GM18861 (cell line): Measurements from ENCODE around the gene ASB18.

ENCODE experiments used
- ATAC-seq: cut with Tn5 transposase; IDR thresholded peaks from one replicate; pipeline ENCODE4 v1.9.1; 2021; ENCODE audit not compliant: unreplicated experiment

Gene ASB18

DNA sequence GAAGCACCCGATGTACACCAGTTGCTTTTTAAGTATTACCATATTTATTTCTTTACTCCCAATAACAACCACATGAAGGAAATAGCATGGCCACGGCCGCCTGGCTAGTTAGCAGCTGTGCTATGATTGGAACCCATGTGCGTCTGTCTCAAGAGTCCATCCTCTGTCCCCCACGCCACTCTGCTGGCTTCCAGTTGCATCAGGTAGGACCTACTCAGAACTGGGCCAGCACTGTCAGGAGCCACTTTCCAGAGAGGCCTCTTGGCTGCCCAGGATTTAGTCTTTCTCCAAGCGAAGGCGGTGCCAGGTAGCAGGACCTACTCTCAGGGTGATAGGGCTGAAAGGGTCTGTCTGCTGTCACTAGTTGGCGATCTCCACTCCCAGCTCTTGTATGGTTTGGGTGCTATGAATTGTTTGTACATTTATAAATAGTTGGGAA is 22.1 kb downstream of the ASB18 start:
- no peak for ATAC-seq

DNA sequence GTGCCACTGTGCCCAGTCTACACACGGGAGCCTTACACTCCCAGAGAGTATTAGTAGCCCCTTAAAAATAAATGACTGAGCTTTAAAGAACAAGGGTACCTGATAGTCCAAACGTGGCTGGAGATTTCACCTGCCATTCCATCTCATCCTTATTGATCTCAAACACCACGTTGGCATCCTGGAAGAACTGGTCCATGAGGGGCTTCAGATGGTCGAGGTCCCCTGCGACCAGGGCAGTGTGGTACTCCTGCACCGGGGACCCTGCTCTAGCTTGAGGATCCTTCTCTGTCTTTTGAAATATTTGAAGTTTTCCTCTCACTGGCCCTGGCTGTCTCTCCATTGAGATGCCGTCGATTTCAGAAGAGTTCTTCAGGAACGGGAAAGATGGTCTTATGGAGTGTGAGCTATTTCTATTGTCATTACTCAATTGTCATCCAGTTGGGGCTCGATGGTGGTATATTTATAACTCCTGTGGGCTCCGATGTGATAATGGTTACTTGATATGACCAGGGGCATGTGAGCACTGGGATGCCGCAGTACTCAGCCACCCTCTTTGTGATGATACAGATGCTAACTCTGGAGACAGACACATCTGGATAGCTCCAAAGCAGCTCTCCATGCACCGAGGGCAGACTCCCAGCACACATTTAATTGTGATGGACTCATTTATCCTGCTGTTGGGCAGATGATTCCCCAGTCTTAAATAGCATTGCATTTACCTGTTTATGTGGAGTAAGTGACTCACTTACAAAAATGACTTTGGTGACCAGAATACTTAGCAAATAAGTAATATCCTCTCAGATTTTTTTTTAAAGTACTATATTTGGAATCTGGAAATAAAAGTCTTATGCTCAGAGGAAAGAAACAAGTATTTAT is 22.8 kb downstream of the ASB18 start:
- no peak for ATAC-seq

DNA sequence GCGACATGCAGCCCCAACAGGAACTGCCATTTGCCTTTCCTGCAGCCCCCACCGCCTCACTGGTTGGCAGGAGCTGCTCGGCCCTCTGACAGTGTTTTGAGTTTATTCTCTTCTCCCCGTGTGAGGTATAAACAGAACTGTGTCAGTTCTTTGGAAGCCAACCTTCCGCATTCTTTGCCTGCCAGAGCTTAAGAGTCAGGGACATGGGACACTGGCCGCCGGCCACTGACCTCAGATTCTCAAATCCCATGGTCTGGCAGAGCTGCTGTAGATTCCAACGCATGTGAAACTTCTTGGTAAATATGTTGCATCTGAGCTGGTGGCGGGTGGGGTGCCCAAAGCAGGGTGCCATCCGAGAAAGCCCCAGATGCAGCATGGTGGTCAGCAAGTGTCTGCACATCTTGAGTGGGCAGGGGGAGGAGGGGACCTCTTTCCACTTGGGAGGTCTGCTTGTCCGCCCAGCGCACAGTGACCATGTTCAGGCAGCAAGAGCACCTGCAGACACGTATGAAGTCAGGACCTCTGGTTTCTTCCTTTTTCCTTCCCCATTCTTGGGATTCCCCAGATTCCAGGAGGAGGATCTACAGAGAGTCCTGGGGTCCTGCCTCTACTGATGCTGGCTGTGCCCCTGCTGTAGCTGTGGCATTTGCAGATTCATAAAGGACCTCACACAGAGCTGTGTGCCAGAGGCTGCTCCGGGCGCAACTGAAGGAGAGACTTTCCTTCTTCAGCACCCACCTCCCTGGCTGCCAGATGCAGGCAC is 23.8 kb downstream of the ASB18 start:
- ATAC-seq = no peak

DNA sequence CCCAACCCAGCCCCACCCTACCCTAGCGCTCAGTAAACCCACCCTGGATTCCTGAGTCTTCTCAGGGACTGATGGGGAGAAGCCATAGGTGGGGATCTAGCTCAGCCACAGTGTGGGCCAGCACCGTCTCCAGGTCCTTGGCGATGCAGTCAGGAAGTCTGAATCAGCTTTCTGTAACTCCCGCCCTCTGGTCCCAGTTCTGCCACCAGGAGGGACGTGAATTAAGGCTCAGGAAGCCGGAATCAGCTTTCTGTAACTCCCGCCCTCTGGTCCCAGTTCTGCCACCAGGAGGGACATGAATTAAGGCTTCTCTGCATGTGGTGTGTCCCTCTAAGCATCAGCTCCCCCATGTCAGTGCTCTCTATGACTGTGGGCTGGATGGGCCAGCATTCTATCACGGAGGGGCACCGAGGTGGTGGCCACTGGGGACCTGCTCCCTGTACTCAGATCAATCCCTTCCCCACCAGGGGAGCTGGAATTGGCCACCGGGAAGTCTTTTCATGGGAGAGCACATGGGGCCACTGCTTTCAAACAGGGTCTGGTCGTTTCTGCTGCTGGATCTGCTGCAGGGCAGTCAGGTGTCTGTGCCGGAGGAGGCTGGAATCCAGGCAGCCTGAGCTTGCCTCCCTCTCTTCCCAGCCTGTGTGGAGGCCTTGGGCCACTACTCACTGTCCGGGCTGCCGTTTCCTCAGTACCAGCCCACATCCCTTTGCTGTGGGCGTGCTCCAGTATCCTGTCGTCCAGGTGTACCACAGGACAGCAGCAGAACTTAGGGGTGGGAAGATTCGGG is 24.7 kb downstream of the ASB18 start:
- ATAC-seq = no peak

DNA sequence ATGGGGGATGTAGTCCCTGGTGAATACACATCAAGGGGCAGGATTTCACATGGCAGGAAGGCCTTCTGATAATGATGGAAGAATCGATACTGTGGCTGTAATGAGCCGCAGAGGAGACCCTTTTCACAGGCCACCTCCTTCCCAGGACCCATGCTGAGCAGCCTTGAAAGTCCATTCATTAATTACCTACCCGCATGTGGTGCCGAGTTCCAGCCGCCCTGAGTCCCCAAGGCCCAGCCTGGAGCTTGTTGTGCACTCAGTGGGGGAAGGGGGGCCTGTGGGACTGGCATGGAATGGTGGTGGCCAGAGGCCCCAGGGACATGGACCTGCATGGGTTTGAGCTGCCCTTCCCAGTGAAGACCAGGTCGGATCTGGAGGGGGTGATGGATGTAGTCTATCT is 25.5 kb downstream of the ASB18 start:
- no peak for ATAC-seq

DNA sequence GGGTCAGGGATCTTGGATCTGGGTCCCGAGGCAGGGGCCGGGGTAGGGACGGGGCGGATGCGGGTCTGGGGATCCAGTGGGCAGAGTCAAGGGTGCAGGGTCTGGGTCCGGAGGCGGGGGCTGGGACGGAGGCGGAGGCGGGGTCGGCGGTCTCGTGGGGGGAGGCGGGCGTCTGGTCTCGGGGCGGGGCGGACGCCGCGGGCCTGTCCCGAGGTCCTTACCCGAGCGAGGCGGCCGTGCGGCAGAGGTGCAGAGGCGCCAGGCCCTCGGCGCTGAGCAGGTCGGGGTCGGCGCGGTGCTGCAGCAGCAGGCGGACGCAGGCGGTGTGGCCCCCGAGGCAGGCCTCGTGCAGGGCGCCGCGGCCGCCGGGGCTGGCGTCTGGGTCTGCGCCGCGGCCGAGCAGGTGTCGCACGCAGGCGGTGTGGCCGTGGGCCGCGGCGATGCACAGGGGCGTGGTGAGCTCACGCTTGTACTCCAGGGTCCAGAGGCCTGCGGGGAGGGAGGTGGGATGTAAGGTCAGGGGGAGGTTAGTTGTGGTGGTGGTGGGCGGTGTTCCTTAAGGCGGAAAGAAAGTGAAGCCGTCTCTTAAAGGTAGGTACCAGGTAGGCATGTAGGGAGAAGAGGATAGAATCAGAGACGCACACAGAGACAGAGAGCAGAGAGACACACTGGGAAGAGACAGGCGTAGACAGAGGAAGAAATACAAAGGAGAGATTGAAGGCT is 26.6 kb downstream of the ASB18 start:
- ATAC-seq = no peak

DNA sequence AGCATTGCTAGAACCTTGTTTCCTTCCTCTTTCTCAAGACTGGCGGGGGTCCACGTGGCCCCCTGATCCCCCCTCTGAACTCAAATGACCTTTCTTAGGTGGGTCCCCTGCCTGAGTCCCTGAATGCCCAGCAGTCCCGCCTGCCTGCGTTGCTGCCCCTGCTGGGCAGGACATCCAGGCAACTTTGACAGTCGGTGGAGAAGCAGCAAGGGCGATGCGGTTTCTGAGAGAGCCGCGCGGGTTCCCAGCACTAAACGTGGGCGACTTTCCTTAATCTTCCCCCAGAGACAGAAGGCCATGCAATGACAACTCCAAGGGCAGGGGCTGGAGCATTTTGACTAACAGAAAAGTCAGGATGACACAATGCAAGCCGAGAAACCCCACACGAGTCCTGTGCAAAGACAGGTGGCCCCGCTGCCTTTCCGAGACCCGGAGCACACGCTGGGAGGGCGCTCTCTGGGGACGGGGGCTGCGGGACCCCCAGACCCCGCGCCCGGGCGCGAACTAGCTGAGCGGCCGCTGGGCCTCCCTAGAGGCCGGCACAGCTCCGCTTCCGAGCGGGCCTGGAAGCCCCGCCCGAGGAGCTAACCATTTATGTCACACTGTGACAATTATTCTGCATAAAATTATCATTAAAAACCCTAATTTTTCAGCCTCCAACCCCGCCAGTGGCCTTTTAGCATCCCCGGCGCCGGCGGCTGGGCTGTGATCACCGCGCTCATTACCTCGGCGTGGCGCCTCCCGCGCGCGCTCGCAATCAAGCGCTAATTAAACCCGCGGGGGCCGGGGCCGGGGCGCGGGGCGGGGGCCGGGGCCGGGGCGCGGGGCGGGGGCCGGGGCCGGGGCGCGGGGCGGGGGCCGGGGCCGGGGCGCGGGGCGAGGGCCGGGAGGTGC is 27.4 kb downstream of the ASB18 start:
- ATAC-seq = no peak

DNA sequence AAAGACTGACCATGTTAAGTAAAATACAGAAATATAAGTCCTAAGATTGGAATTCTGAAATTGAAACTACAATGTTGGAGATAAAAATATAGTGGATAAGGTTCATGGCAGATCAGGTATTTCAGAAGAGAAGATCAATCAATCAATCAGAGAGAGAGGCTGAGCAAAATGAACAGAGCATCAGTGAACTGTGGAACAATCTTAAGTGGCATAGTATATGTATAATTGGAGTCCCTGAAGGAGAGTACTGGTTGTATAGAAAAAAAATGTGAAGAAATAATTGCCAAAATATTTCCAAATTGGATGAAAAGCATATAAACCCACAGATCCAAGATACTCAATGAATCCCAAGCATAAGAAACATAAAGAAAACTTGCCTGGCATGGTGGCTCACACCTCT is 35.0 kb downstream of the ASB18 start:
- no peak for ATAC-seq

DNA sequence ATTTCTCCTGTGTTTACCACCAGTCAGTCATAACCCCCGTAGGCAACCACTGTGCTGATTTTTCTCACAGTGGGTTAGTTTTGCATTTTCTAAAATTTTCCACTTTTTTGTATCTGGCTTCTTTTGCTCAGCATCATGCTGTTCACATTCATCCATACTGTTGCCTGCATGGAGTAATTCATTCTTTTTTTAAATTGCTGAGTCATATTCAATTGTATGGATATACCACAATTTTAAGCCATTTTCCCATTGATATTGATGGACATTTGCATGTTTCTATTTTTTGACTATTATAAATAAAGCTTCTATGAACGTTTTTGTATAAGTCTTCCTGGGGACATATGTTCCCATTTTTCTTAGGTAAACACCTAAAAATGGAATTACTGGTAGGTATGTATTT is 40.5 kb downstream of the ASB18 start:
- ATAC-seq = no peak

DNA sequence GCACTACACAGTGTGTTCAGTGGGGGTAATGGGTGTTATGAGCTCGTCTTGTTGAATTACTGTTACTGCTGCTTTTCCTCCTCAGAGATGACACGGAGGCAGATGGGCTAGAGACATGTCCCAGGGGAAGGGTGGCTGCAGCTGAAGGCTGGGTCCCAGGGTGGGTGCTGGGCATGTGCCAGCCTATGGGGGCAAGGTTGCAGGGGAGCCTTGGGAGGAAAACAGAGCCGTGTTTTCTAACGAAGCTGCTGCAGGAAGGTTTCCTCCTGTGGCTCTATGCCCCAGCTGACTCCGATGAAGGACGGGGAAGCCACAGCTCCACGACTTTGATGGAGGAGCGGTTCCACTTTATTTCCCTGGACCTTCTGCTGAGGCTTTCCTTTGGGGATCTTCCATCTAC is 42.4 kb downstream of the ASB18 start:
- no peak for ATAC-seq

DNA sequence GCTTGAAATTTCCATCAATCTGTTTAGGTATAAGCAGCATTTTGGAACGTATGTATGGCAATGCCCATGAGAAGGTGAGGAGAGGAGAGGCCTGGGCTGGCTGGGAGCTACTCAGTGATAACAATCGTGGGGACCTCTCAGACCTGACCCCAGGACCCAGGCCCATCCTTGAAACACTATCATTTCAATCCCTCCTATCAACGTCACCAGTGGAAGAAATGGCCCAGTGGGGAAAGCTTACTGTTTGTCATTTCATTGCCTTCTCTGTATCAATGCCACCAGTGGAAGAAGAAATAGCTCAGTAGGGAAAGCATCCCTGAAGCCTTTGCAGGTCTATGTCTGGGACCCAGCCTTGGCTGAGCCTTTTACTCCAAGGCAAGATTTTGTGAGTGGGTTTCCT is 44.8 kb downstream of the ASB18 start:
- no peak for ATAC-seq

DNA sequence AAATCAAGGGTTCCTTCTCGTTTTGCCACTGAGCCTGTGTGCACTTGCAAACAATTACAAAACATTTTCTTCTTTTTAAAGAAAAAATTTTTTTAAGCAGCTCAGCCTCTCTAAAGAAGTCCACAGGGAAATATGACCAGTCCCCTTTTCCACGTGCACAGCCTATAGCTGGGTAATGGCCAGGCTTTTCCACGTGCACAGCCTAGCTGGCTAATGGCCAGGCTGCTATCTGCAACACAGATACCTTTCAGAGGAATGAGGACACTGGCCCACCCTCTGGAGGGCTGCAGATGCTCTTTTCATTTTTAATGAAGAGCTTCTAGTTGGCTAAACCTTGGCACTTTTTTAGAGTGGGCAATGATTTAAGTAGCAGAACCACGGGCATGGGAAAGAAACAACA is 46.3 kb downstream of the ASB18 start:
- ATAC-seq = no peak

DNA sequence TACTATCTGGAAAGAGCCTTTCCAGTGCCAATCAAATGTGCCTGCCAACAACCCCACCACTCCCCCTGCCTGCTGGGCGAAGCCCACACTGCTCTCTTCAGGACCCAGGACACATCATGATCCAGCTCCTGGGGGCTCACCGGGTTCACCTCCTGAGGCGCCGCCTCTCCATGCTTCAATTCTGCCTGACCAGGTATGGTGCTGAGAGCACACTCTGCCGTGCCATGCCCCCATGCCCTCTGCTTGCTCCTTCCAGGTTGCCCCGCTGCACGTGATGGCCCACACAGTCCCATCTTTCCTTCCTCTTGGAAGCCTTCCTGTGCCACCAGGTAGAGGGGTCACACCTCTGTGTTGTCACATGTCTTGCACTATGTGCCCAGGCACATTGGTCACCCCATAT is 47.5 kb downstream of the ASB18 start:
- ATAC-seq = no peak

DNA sequence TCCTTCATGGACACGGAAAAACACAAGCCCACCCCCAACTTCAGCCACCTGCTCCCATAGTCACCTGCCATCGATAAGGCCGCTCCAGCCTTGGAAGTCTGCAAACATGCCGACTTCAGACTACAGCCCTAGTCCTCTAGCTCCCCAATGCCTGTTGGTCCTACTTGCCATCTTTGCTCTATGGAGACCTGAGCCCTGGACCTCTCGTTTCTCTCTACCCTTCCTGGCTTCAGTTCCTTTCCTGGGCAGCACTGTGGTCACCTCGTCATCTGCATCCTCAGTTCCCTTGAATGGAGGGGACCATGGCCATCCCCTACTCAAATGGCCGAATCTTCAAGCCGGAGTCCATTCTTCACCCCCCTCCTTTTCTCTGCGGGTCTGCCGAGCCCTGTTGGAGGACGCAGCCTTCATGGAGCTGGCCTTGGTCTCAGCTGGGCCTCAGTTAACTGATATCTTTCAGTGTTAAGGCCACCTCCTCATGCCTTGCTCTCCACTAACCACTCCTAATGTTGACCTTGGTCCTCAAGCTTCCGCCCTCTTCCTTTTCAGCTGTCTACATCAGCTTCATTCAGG is 48.4 kb downstream of the ASB18 start:
- no peak for ATAC-seq

DNA sequence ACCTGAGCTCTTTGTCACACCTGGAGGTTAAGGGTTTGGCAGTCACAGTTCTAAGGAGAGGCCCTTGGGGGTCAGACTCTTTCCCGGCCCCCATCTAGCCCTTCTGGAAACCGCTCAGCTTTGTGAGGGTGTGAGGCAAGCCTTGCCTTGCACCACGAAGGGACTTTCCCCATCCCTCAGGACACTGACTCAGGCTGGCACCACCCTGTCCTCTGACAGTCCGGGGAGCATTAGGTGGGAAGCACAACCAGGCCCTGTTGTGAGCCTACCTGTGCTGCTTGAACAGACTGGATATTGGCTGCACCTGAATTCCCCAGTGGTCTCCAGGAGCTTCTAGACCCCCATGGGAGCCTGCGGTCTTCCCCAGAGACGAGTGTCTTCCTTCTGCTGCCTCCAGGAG is 49.0 kb downstream of the ASB18 start:
- ATAC-seq = no peak

DNA sequence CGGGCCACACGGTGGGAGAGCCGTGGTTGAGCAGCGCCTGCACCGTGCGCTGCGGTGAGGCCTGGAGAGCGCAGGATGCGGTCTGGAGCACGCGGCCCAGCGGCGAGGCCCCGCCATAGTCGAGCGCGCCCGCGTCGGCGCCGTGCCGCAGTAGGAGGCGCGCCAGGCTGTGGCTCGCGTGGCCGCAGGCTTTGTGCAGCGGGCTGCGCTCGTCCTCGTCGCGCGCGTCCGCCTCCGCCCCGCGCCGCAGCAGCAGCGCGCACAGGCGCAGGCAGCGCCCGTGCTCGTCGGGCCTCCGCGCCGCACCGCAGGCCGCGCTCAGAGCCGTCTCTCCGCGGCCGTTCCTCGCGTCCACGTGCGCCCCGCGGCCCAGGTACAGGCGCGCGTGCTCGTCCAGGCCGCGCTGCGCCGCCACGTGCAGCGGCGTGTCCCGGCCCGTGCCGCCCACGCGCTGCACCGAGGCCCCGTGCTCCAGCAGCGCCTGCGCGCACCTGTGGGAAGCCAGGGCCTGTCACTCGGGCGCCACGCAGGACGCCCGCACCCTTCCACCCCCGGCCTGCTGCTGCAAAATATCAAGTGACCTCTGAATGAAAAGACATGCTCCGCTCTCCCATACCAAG is 49.7 kb downstream of the ASB18 start:
- ATAC-seq = no peak

DNA sequence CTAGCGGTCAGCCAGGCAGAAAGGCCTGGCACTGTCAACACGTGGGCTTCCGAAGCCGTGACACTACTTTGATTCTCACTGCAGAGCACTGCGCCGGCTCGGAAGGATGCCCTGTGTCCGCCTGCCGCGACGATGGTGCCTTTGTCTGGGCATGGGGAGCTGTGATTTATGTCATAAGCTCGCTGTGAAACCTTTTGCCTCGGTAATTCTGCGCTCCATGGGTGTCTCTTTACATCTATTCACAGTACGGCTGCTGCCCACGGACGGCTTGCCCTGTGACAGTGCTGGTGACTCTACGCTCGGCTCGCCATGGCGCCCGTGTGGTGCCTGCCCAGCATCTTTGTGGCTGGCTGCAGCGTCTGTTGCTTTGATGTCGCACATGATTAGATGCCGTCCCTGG is 52.9 kb downstream of the ASB18 start:
- no peak for ATAC-seq

DNA sequence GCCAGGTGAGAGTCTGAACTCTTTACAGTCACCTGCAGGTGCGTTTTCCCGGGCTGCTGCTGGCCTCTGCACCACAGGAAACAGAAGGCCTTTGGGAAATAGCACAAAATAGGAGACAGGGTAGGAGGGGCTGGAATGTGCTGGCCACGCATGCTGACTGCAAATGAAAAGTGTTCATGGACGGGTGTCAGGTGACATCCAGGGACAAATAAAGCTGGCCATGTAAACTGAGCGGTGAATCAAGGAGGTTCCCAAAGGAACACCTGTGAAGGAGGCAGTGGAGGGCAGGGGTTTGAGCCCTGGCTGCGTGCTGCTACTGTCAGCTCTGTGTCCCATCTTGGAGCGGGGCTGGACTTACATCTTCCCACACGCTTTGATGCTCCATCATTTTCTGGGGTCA is 53.7 kb downstream of the ASB18 start:
- ATAC-seq = no peak

DNA sequence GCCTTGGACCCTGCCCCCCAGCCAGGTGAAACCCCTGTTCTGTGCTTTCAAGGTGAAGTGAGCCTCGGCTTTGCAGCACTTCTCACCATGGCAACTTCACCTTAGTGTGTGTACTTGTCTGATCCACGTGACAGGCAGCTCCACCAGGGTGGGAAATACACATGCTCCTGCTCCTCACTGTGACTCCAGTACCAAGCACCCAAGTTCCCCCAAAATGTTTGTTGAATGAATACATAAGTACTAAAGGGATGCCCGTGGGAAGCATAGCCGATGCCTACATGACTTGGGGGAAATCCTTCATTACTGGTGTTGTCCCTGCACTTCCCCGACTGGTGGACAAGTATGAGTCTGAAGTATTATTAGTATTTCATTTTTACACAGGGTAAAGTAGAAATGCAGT is 54.2 kb downstream of the ASB18 start:
- no peak for ATAC-seq
